Uterus (tissue), 2 donors: ENCODE results near the gene SPOPL.

Experiments used
- POLR2A ChIP-seq, 2 donors: fragments of 450-650 bp; IDR thresholded peaks; one replicate each; pipeline ENCODE4 v1.6.1; 2016; ENCODE audit warnings: antibody characterized with exemption in 2 of 2, mild to moderate bottlenecking in 1 of 2, moderate library complexity in 1 of 2
- TF ChIP-seq, protein P1 (sequence below), 4 experiments: fragments of 200-600 bp in 2 of 4; fragments of 450-650 bp in 2 of 4; sonication (generic) in 2 of 4; IDR thresholded peaks; one replicate each; pipeline ENCODE4 v1.5.1; 2016 to 2019; ENCODE audit warnings: antibody characterized with exemption in 4 of 4, mild to moderate bottlenecking in 2 of 4, moderate library complexity in 1 of 4

DNA sequence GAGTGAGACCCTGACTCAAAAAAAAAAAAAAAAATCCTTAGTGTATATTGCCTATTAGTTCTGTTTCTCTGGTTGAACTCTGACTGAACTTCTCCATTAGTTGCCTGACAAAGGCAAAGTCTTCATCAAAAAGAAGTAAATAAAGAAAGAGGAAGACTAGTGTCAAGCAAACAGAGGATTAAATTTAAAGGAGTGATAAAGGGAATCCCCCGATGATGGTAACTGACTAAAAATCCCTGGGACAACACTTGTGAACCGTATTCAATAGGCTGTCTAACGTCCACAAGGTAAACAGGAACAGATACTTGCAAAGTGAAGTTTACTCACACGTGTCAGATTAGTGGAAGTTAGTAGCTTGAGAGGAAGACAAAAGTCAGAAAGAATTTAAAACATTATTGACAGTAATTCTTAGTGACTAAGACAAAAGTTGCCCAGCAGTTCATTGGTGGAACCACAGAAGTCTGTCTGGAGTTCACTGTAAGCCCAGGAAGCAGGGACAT, 26.2 kb upstream of the SPOPL start:
- TF ChIP-seq, protein P1, sequence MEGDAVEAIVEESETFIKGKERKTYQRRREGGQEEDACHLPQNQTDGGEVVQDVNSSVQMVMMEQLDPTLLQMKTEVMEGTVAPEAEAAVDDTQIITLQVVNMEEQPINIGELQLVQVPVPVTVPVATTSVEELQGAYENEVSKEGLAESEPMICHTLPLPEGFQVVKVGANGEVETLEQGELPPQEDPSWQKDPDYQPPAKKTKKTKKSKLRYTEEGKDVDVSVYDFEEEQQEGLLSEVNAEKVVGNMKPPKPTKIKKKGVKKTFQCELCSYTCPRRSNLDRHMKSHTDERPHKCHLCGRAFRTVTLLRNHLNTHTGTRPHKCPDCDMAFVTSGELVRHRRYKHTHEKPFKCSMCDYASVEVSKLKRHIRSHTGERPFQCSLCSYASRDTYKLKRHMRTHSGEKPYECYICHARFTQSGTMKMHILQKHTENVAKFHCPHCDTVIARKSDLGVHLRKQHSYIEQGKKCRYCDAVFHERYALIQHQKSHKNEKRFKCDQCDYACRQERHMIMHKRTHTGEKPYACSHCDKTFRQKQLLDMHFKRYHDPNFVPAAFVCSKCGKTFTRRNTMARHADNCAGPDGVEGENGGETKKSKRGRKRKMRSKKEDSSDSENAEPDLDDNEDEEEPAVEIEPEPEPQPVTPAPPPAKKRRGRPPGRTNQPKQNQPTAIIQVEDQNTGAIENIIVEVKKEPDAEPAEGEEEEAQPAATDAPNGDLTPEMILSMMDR (IDR thresholded peaks at IDR 0.05): no peak
- no peak for TF ChIP-seq POLR2A (IDR thresholded peaks at IDR 0.05)
